Neural cell (in vitro differentiated cells): ENCODE data around the gene DRAM1. TPM values are rescaled to one million over a fixed set of nuclear protein-coding genes. Genes with fewer than 3 reads are reported as not detected.

Source experiments
- H2AFZ ChIP-seq: fragments of 200-600, 300-800 bp; sonication (generic), shearing (Covaris generic); 2 replicates; pipeline ENCODE4 v1.6.0; 2014; ENCODE audit warnings: low read depth, mild to moderate bottlenecking, antibody characterized with exemption, low read length, moderate library complexity
- H3F3A ChIP-seq: fragments of 200-600 bp; shearing (Covaris generic); 2 replicates; pipeline ENCODE4 v1.6.1; 2016; ENCODE audit warnings: mild to moderate bottlenecking, moderate library complexity, mixed read lengths, antibody characterized with exemption, low read length; ENCODE audit not compliant: insufficient read depth, poor library complexity, severe bottlenecking
- H3K27ac ChIP-seq: fragments of 200-600, 300-800 bp; sonication (generic), shearing (Covaris generic); 2 replicates; pipeline ENCODE4 v1.5.1; 2014; ENCODE audit warnings: mild to moderate bottlenecking, low read length, moderate library complexity
- H3K27me3 ChIP-seq: fragments of 300-800, 200-600 bp; sonication (generic), shearing (Covaris generic); 2 replicates; pipeline ENCODE4 v1.6.0; 2014; ENCODE audit warnings: mild to moderate bottlenecking, low read depth, low read length, moderate library complexity; ENCODE audit not compliant: insufficient read depth
- H3K36me3 ChIP-seq: fragments of 300-800, 200-600 bp; sonication (generic), shearing (Covaris generic); 2 replicates; pipeline ENCODE4 v1.5.1; 2014; ENCODE audit warnings: mild to moderate bottlenecking, antibody characterized with exemption, low read length, moderate library complexity; ENCODE audit not compliant: insufficient read depth
- H3K4me2 ChIP-seq: fragments of 300-800, 200-600 bp; sonication (generic), shearing (Covaris generic); 2 replicates; pipeline ENCODE4 v1.6.0; 2014; ENCODE audit warnings: mild to moderate bottlenecking, low read length
- H3K4me3 ChIP-seq: fragments of 300-800, 200-600 bp; sonication (generic), shearing (Covaris generic); 2 replicates; pipeline ENCODE4 v1.5.1; 2014; ENCODE audit warnings: mild to moderate bottlenecking, low read length, moderate library complexity
- H3K79me2 ChIP-seq: fragments of 200-600 bp; shearing (Covaris generic); replicated peaks from 2 replicates; pipeline ENCODE4 v1.6.0; 2014; ENCODE audit warnings: mild to moderate bottlenecking, low read length, moderate library complexity; ENCODE audit not compliant: insufficient read depth
- H3K9ac ChIP-seq: fragments of 300-800, 200-600 bp; sonication (generic), shearing (Covaris generic); 2 replicates; pipeline ENCODE4 v1.6.1; 2016; ENCODE audit warnings: mild to moderate bottlenecking, low read length, mixed read lengths
- H3K9me2 ChIP-seq: fragments of 200-600 bp; shearing (Covaris generic); 2 replicates; pipeline ENCODE4 v1.6.1; 2016; ENCODE audit warnings: mild to moderate bottlenecking, low read length, mixed read lengths; ENCODE audit not compliant: insufficient read depth
- H3K9me3 ChIP-seq: fragments of 200-600, 300-800 bp; sonication (generic), shearing (Covaris generic); 2 replicates; pipeline ENCODE4 v1.6.1; 2016; ENCODE audit warnings: mild to moderate bottlenecking, mixed run types, low read length, moderate library complexity, mixed read lengths
- H4K20me1 ChIP-seq: fragments of 200-600 bp; shearing (Covaris generic); 2 replicates; pipeline ENCODE4 v1.6.1; 2016; ENCODE audit warnings: mild to moderate bottlenecking, mixed run types; ENCODE audit not compliant: insufficient read depth
- EP300 ChIP-seq: fragments of 450-650 bp; conservative IDR thresholded peaks from 2 replicates; pipeline ENCODE4 v1.6.1; 2014; ENCODE audit warnings: antibody characterized with exemption, mild to moderate bottlenecking, moderate library complexity; ENCODE audit not compliant: poor library complexity, severe bottlenecking
- EZH2 ChIP-seq: fragments of 200-600, 300-800 bp; shearing (Covaris generic), sonication (generic); IDR thresholded peaks from 2 replicates; pipeline ENCODE4 v1.6.1; 2014; ENCODE audit warnings: antibody characterized with exemption, low read length, borderline replicate concordance, mild to moderate bottlenecking; ENCODE audit not compliant: insufficient read depth, poor library complexity, severe bottlenecking
- MXI1 ChIP-seq: fragments of 450-650 bp; conservative IDR thresholded peaks from 2 replicates; pipeline ENCODE4 v1.6.1; 2014; ENCODE audit warnings: antibody characterized with exemption, mild to moderate bottlenecking; ENCODE audit not compliant: poor library complexity, severe bottlenecking
- POLR2AphosphoS5 ChIP-seq: IDR thresholded peaks from 2 replicates; pipeline ENCODE4 v1.6.1; 2012
- RAD21 ChIP-seq: fragments of 450-650 bp; conservative IDR thresholded peaks from 2 replicates; pipeline ENCODE4 v1.6.1; 2014; ENCODE audit warnings: antibody characterized with exemption, mild to moderate bottlenecking, moderate library complexity
- SMC3 ChIP-seq: fragments of 450-650 bp; conservative IDR thresholded peaks from 2 replicates; pipeline ENCODE4 v1.6.1; 2014; ENCODE audit warnings: antibody characterized with exemption, mild to moderate bottlenecking, moderate library complexity; ENCODE audit not compliant: poor library complexity
- TAF1 ChIP-seq: IDR thresholded peaks from 2 replicates; pipeline ENCODE4 v1.6.1; 2012; ENCODE audit warnings: low read depth
- polyA plus RNA-seq: library from polyadenylated mRNA; depleted of rRNA; stranded (reverse); fragments of >200 nt; gene quantifications from 2 replicates; pipeline ENCODE4 v1.2.3, GENCODE V29; 2014
- TF ChIP-seq, protein P1 (sequence below): fragments of 450-650 bp; IDR thresholded peaks from 2 replicates; pipeline ENCODE4 v1.5.1; 2014; ENCODE audit warnings: antibody characterized with exemption, mild to moderate bottlenecking, moderate library complexity; ENCODE audit not compliant: poor library complexity, severe bottlenecking
- TF ChIP-seq, protein P2 (sequence below): IDR thresholded peaks from 2 replicates; pipeline ENCODE4 v1.6.1; 2012; ENCODE audit warnings: borderline replicate concordance

Gene DRAM1
- polyA plus RNA-seq, 1 donor from 2014 or later: 0.17 TPM

DNA sequence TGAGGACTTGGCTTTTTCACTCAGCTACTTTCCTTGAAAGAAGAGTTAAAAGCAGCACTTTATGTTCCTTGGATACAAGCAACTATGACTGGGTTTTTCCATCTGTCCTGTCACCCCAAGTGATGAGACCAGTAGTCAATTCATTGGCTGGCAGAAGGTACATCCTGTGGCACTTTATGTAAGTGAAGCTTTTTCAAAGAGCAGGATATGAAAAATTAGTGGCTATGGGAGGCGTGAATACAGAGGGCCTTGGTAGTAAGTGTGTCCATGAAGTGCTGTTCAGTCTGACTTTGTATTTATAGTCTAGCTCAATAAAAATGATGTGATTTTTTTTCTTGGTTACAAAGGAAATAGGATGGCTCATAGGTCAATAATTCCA lies 68.8 kb downstream of the DRAM1 start:
- H3F3A ChIP-seq: no peaks in the 10 kb centered on the region
- H3K9ac ChIP-seq: no peak overlapping the region
- no peaks in the 10 kb centered on the region for H3K79me2 ChIP-seq
- TF ChIP-seq EP300: no peak
- TF ChIP-seq MXI1: no peak
- TF ChIP-seq, protein P1, sequence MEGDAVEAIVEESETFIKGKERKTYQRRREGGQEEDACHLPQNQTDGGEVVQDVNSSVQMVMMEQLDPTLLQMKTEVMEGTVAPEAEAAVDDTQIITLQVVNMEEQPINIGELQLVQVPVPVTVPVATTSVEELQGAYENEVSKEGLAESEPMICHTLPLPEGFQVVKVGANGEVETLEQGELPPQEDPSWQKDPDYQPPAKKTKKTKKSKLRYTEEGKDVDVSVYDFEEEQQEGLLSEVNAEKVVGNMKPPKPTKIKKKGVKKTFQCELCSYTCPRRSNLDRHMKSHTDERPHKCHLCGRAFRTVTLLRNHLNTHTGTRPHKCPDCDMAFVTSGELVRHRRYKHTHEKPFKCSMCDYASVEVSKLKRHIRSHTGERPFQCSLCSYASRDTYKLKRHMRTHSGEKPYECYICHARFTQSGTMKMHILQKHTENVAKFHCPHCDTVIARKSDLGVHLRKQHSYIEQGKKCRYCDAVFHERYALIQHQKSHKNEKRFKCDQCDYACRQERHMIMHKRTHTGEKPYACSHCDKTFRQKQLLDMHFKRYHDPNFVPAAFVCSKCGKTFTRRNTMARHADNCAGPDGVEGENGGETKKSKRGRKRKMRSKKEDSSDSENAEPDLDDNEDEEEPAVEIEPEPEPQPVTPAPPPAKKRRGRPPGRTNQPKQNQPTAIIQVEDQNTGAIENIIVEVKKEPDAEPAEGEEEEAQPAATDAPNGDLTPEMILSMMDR: no peak
- H3K9me3 ChIP-seq: no peaks in the 10 kb centered on the region
- H3K9me2 ChIP-seq: no peaks in the 10 kb centered on the region
- H3K36me3 ChIP-seq: no peaks in the 10 kb centered on the region
- no peaks in the 10 kb centered on the region for H4K20me1 ChIP-seq
- H2AFZ ChIP-seq: no peak overlapping the region
- H3K27me3 ChIP-seq: no peaks in the 10 kb centered on the region
- no peak overlapping the region for H3K27ac ChIP-seq
- no peak overlapping the region for H3K4me3 ChIP-seq
- H3K4me2 ChIP-seq: no peak overlapping the region

DNA sequence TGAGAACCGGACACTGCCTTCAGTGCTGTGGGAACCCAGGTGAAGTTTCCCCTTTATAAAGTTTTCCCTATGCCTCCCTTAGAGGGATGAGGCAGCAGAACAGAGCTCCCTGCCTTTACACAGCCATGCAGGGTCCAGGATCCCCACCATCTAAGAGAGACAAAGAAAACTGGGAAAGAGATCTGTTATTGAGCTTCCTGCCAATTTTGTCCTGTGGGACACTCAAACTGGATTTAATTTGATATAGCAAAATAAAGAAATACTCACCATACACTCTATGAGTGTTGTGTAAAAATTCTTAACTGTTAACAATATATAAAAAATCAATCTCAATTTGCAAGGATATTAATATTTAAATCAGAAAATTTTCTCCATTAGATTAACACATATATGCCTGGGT lies 69.9 kb downstream of the DRAM1 start:
- TF ChIP-seq, protein P2, sequence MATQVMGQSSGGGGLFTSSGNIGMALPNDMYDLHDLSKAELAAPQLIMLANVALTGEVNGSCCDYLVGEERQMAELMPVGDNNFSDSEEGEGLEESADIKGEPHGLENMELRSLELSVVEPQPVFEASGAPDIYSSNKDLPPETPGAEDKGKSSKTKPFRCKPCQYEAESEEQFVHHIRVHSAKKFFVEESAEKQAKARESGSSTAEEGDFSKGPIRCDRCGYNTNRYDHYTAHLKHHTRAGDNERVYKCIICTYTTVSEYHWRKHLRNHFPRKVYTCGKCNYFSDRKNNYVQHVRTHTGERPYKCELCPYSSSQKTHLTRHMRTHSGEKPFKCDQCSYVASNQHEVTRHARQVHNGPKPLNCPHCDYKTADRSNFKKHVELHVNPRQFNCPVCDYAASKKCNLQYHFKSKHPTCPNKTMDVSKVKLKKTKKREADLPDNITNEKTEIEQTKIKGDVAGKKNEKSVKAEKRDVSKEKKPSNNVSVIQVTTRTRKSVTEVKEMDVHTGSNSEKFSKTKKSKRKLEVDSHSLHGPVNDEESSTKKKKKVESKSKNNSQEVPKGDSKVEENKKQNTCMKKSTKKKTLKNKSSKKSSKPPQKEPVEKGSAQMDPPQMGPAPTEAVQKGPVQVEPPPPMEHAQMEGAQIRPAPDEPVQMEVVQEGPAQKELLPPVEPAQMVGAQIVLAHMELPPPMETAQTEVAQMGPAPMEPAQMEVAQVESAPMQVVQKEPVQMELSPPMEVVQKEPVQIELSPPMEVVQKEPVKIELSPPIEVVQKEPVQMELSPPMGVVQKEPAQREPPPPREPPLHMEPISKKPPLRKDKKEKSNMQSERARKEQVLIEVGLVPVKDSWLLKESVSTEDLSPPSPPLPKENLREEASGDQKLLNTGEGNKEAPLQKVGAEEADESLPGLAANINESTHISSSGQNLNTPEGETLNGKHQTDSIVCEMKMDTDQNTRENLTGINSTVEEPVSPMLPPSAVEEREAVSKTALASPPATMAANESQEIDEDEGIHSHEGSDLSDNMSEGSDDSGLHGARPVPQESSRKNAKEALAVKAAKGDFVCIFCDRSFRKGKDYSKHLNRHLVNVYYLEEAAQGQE: no peak
- TF ChIP-seq MXI1: no peak
- TF ChIP-seq TAF1: no peak
- TF ChIP-seq, protein P1: no peak
- no peak for TF ChIP-seq RAD21
- TF ChIP-seq POLR2AphosphoS5: no peak
- no peak for TF ChIP-seq EP300
- no peak for TF ChIP-seq EZH2
- no peak for TF ChIP-seq SMC3
- Histone ChIP-seq H3K9me2 (no peaks in the 10 kb centered on the region), H3F3A (no peaks in the 10 kb centered on the region), H3K9me3 (no peaks in the 10 kb centered on the region), H2AFZ (no peak overlapping the region), H4K20me1 (no peaks in the 10 kb centered on the region), H3K36me3 (no peaks in the 10 kb centered on the region), H3K9ac (no peak overlapping the region), H3K4me3 (no peak overlapping the region), H3K4me2 (no peak overlapping the region), H3K27me3 (no peaks in the 10 kb centered on the region), H3K27ac (no peak overlapping the region), H3K79me2 (no peaks in the 10 kb centered on the region)
